OCI-LY7 (cell line): ENCODE measurements around the gene SUGP2. TPM values are rescaled to one million over a fixed set of nuclear protein-coding genes. Genes with fewer than 3 reads are reported as not detected.

Experiments used
- BruUV-seq: library from RNA; stranded (reverse); fragments of 400-500 nt; replicated peaks from 2 replicates; lab custom pipeline; 2021; lab: Mats Ljungman, UMichigan
- CTCF ChIA-PET: fragments of 300-600 bp; sonication (Branson Sonifier 250); formaldehyde crosslinking; loops from one replicate; lab custom pipeline; 2022; ENCODE audit warnings: antibody characterized with exemption; ENCODE audit not compliant: unreplicated experiment; lab: Charles Lee
- POLR2A ChIA-PET: fragments of 300-600 bp; sonication (Branson Sonifier 250); formaldehyde crosslinking; loops from one replicate; lab custom pipeline; 2022; ENCODE audit warnings: antibody characterized with exemption; lab: Charles Lee
- DNase-seq: peaks from one replicate; pipeline ENCODE4 v3.0.0-alpha.2; 2015; ENCODE audit warnings: low spot score
- H2AFZ ChIP-seq: fragments of 200-600 bp; sonication (generic), shearing (Covaris generic); 2 replicates; pipeline ENCODE4 v1.6.1; 2014; ENCODE audit warnings: mild to moderate bottlenecking, antibody characterized with exemption, low read length, moderate library complexity
- H3K27ac ChIP-seq: fragments of 200-600 bp; sonication (generic); 2 replicates; pipeline ENCODE4 v1.5.1; 2014; ENCODE audit warnings: mixed run types, low read depth, mild to moderate bottlenecking, moderate library complexity, low read length, inconsistent platforms; ENCODE audit not compliant: poor library complexity, severe bottlenecking
- H3K36me3 ChIP-seq: fragments of 200-600 bp; sonication (generic); 2 replicates; pipeline ENCODE4 v1.6.1; 2014; ENCODE audit warnings: mild to moderate bottlenecking, antibody characterized with exemption, low read length, moderate library complexity, mixed read lengths; ENCODE audit not compliant: insufficient read depth
- H3K4me1 ChIP-seq: fragments of 200-600 bp; sonication (generic); 2 replicates; pipeline ENCODE4 v1.5.1; 2014; ENCODE audit warnings: mild to moderate bottlenecking, low read length; ENCODE audit not compliant: insufficient read depth, poor library complexity, severe bottlenecking
- H3K4me2 ChIP-seq: fragments of 200-600 bp; sonication (generic); 2 replicates; pipeline ENCODE4 v1.6.1; 2014; ENCODE audit warnings: mild to moderate bottlenecking, low read length
- H3K4me3 ChIP-seq: fragments of 200-600 bp; sonication (generic); 2 replicates; pipeline ENCODE4 v1.5.1; 2014; ENCODE audit warnings: mild to moderate bottlenecking, low read depth, low read length; ENCODE audit not compliant: poor library complexity, severe bottlenecking
- H3K79me2 ChIP-seq: fragments of 200-600 bp; sonication (generic); 2 replicates; pipeline ENCODE4 v1.6.1; 2016; ENCODE audit warnings: low read depth, mild to moderate bottlenecking, low read length, moderate library complexity, mixed read lengths; ENCODE audit not compliant: insufficient read depth
- H3K9me2 ChIP-seq: fragments of 200-600 bp; sonication (generic); 2 replicates; pipeline ENCODE4 v1.6.1; 2016; ENCODE audit warnings: mild to moderate bottlenecking, low read length, mixed read lengths; ENCODE audit not compliant: insufficient read depth
- H3K9me3 ChIP-seq: fragments of 200-600 bp; sonication (generic); 2 replicates; pipeline ENCODE4 v1.6.1; 2014; ENCODE audit warnings: mild to moderate bottlenecking, mixed run types, low read length, mixed read lengths
- H4K20me1 ChIP-seq: fragments of 200-600 bp; sonication (generic); 2 replicates; pipeline ENCODE4 v1.6.1; 2014; ENCODE audit warnings: mild to moderate bottlenecking, antibody characterized with exemption, low read length, moderate library complexity, mixed read lengths; ENCODE audit not compliant: insufficient read depth
- EZH2phosphoT487 ChIP-seq: fragments of 200-600 bp; sonication (generic); IDR thresholded peaks from 2 replicates; pipeline ENCODE4 v1.6.1; 2018; ENCODE audit warnings: low read depth, borderline replicate concordance, mild to moderate bottlenecking, mixed run types, antibody characterized with exemption, low read length, moderate library complexity, mixed read lengths
- intact Hi-C: fragments of 100-400 bp; cut with micrococcal nuclease; formaldehyde crosslinking; loops from one replicate; pipeline ENCODE4 v1.10.0; 2022; ENCODE audit not compliant: unreplicated experiment
- total RNA-seq, 2 experiments: library from RNA; depleted of rRNA in 1 of 2; stranded (reverse); fragments of >200 nt in 1 of 2; shearing (Covaris generic) in 1 of 2; gene quantifications; 2 replicates each; pipeline ENCODE4 v1.2.3, GENCODE V29; 2014 to 2022
- TF ChIP-seq, protein P1 (sequence below): fragments of 200-600 bp; sonication (generic); conservative IDR thresholded peaks from 2 replicates; pipeline ENCODE4 v1.5.1; 2014; ENCODE audit warnings: mild to moderate bottlenecking, antibody characterized with exemption, low read length, moderate library complexity, mixed read lengths

SUGP2 gene
- total RNA-seq, 2 experiments from 2014 or later = 111 to 229 TPM

DNA sequence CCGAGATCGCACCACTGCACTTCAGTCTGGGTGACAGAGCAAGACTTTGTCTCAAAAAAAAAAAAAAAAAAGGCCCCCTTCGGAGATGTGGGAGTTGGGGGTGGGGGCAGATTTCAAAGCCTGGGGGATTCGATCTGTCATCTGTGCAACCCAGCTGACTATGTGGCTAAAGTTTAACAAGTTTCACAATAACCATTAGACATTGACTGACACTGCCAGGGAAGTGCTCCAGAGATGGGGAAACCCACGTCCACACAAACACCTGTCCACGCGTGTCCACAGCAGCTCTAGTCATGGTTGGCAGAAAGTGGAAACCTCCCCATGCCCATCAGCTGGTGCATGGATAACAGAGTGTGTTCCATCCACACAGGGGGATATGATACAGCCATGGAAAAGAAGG, 54.7 kb downstream of the SUGP2 start:
- Histone ChIP-seq H3K79me2 (no peaks in the 10 kb centered on the region), H3K4me2 (no peak overlapping the region), H4K20me1 (no peaks in the 10 kb centered on the region), H3K36me3 (no peaks in the 10 kb centered on the region), H3K9me3 (no peaks in the 10 kb centered on the region), H3K9me2 (no peaks in the 10 kb centered on the region), H3K4me1 (no peaks in the 10 kb centered on the region), H3K27ac (no peak overlapping the region), H2AFZ (no peak overlapping the region), H3K4me3 (no peak overlapping the region)
- DNase-seq = no peak
- ChIA-PET CTCF (no interaction called here), POLR2A (no interaction called here)
- intact Hi-C loops = no loop called here
- BruUV-seq = no TSS peak
- TF ChIP-seq, protein P1, sequence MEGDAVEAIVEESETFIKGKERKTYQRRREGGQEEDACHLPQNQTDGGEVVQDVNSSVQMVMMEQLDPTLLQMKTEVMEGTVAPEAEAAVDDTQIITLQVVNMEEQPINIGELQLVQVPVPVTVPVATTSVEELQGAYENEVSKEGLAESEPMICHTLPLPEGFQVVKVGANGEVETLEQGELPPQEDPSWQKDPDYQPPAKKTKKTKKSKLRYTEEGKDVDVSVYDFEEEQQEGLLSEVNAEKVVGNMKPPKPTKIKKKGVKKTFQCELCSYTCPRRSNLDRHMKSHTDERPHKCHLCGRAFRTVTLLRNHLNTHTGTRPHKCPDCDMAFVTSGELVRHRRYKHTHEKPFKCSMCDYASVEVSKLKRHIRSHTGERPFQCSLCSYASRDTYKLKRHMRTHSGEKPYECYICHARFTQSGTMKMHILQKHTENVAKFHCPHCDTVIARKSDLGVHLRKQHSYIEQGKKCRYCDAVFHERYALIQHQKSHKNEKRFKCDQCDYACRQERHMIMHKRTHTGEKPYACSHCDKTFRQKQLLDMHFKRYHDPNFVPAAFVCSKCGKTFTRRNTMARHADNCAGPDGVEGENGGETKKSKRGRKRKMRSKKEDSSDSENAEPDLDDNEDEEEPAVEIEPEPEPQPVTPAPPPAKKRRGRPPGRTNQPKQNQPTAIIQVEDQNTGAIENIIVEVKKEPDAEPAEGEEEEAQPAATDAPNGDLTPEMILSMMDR = no peak
- no peak for TF ChIP-seq EZH2phosphoT487

DNA sequence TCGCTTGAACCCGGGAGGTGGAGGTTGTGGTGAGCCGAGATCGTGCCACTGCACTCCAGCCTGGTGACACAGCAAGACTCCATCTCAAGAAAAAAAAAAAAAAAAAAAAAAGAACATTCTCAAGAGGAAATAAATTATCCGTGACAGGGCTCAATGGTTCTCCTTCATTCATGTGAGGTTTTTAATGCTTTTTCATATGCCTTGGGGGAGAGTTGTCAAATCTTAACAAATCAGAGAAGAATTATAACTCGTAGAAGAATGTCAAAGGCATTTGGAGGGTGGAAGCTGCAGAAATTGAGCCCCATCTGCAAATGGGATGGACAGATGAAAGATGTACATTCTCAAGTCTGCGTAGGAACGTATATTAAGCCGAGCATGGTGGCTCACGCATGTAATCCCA, 57.4 kb downstream of the SUGP2 start:
- Histone ChIP-seq H3K4me2 (no peak overlapping the region), H3K9me2 (no peaks in the 10 kb centered on the region), H3K79me2 (no peaks in the 10 kb centered on the region), H3K36me3 (no peaks in the 10 kb centered on the region), H3K4me3 (no peak overlapping the region), H3K27ac (no peak overlapping the region), H4K20me1 (no peaks in the 10 kb centered on the region), H3K9me3 (no peaks in the 10 kb centered on the region), H3K4me1 (no peaks in the 10 kb centered on the region), H2AFZ (no peak overlapping the region)
- intact Hi-C loops = no loop called here
- CTCF ChIA-PET = no interaction called here
- POLR2A ChIA-PET = no interaction called here
- TF ChIP-seq EZH2phosphoT487 = no peak
- TF ChIP-seq, protein P1 = no peak
- no peak for DNase-seq
- no TSS peak for BruUV-seq

DNA sequence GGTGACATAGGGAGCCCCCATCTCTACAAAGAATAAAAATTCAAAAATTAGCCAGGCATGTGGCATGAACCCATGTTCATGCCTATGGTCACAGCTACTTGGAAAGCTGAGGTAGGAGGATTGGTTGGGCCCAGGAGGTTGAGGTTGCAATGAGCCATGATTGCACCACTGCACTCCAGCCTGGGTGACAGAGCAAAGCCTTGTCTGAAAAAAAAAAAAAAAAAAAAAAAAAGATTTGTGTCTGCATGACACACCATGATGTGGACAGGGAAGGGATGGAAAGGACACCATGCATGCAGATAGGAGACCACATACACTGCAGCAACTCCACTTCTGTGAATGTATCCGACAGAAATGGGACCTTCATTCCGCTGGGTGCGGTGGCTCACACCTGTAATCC, 58.3 kb downstream of the SUGP2 start:
- intact Hi-C loops = no loop called here
- no peaks in the 10 kb centered on the region for H4K20me1 ChIP-seq
- no peaks in the 10 kb centered on the region for H3K36me3 ChIP-seq
- DNase-seq = no peak
- no peaks in the 10 kb centered on the region for H3K79me2 ChIP-seq
- H3K9me2 ChIP-seq = no peaks in the 10 kb centered on the region
- no peak overlapping the region for H3K4me3 ChIP-seq
- H3K4me1 ChIP-seq = no peaks in the 10 kb centered on the region
- H3K27ac ChIP-seq = no peak overlapping the region
- no peak overlapping the region for H2AFZ ChIP-seq
- BruUV-seq = no TSS peak
- no peak overlapping the region for H3K4me2 ChIP-seq
- POLR2A ChIA-PET = no interaction called here
- no peaks in the 10 kb centered on the region for H3K9me3 ChIP-seq
- CTCF ChIA-PET = no interaction called here
- TF ChIP-seq EZH2phosphoT487 = no peak
- TF ChIP-seq, protein P1 = no peak
